ENCODE results near the gene UTP20. TPM values are rescaled to one million over a fixed set of nuclear protein-coding genes. Genes with fewer than 3 reads are reported as not detected.

The UTP20 gene
- 10 to 100 TPM in 3 of 4 donors, 1 to 10 TPM in 1; 9.7 to 17.6 (median 11.2) TPM for total RNA-seq

- Histone ChIP-seq H3K9me3 (no peaks in the 10 kb centered on the region), H3K36me3 (no peaks in the 10 kb centered on the region), H3K4me3 (replicated peaks in 1 of 3) (peak within 1 kb of the TSS; percentile 12 to 94 (median 80)), H3K27me3 (no peaks in the 10 kb centered on the region), H3K27ac (peak within 1 kb of the TSS in 1 of 3 donors; percentile 5), H3K4me1 (peaks cover 0 to 3% of the 10 kb centered on the region in 2 donors)
- TF ChIP-seq, protein P1, sequence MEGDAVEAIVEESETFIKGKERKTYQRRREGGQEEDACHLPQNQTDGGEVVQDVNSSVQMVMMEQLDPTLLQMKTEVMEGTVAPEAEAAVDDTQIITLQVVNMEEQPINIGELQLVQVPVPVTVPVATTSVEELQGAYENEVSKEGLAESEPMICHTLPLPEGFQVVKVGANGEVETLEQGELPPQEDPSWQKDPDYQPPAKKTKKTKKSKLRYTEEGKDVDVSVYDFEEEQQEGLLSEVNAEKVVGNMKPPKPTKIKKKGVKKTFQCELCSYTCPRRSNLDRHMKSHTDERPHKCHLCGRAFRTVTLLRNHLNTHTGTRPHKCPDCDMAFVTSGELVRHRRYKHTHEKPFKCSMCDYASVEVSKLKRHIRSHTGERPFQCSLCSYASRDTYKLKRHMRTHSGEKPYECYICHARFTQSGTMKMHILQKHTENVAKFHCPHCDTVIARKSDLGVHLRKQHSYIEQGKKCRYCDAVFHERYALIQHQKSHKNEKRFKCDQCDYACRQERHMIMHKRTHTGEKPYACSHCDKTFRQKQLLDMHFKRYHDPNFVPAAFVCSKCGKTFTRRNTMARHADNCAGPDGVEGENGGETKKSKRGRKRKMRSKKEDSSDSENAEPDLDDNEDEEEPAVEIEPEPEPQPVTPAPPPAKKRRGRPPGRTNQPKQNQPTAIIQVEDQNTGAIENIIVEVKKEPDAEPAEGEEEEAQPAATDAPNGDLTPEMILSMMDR (IDR thresholded peaks at IDR 0.05): peak in 1 of 6 experiments; percentile 10
- peak in 1 of 2 donors; percentile 58 for TF ChIP-seq POLR2A (IDR thresholded peaks at IDR 0.05)
- intact Hi-C loops (cut with DNase I): no loop called here
- WGBS, 2 donors: 0 to 1% methylated on average over 34 of the region's 34 CpGs
- DNase-seq: peak; percentile 89 to 93
These were observed at the start of gene UTP20 for GRCh38 chr12:101280006-101280505. Gene UTP20, plus strand, starts transcription at chr12:101280105. Its CDS starts 178 bp downstream, at chr12:101280283.

GRCh38 chr12:101230547-101230946 lies 49.4 kb upstream of the UTP20 start:
- Histone ChIP-seq H3K36me3 (no peaks in the 10 kb centered on the region), H3K27ac (peak overlapping the region; percentile 35 to 76 (median 38)), H3K27me3 (no peaks in the 10 kb centered on the region), H3K4me3 (replicated peaks in 1 of 3) (no peak overlapping the region), H3K9me3 (no peaks in the 10 kb centered on the region), H3K4me1 (peaks cover 6 to 19% of the 10 kb centered on the region in 2 donors)
- WGBS, 2 donors: 18 to 28% methylated on average over 5 of the region's 5 CpGs
- intact Hi-C loops (cut with DNase I): no loop called here
- peak; percentile 57 to 65 for DNase-seq
- no peak for TF ChIP-seq POLR2A (IDR thresholded peaks at IDR 0.05)

GRCh38 chr12:101231636-101232035 lies 48.3 kb upstream of the UTP20 start:
- intact Hi-C loops (cut with DNase I): no loop called here
- 85 to 88% methylated on average over 4 of the region's 4 CpGs for WGBS, 2 donors
- H3K27me3 ChIP-seq: no peaks in the 10 kb centered on the region
- H3K9me3 ChIP-seq: no peaks in the 10 kb centered on the region
- H3K27ac ChIP-seq: no peak overlapping the region
- no peak overlapping the region for H3K4me3 ChIP-seq (replicated peaks in 1 of 3)
- no peak for DNase-seq
- no peaks in the 10 kb centered on the region for H3K36me3 ChIP-seq
- H3K4me1 ChIP-seq: peaks cover 6 to 22% of the 10 kb centered on the region in 2 donors
- no peak for TF ChIP-seq POLR2A (IDR thresholded peaks at IDR 0.05)
- TF ChIP-seq, protein P1 (IDR thresholded peaks at IDR 0.05): no peak

DNA sequence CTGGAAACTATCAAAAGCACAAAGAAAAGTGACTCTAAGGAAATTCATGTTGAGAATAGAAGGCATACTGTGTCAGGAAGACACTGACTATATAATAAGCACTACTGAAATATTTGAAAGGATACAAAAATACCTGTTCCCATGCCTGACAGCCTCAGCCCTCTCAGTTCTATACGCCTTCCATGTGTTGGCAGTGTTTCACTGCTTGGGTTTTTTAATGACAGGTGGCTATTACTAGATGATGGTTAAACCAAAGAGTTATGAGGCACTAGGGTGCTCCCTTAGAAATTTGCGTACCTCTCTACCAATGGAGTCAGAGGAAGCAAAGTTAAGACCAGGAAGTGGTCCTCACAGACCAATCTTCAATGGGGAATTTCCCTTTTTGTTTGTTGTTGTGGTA lies 44.2 kb upstream of the UTP20 start:
- Histone ChIP-seq H3K4me3 (replicated peaks in 1 of 3) (no peak overlapping the region), H3K27ac (no peak overlapping the region), H3K36me3 (no peaks in the 10 kb centered on the region), H3K4me1 (peaks cover 0 to 10% of the 10 kb centered on the region in 2 donors), H3K9me3 (no peaks in the 10 kb centered on the region), H3K27me3 (no peaks in the 10 kb centered on the region)
- intact Hi-C loops (cut with DNase I): no loop called here
- TF ChIP-seq POLR2A (IDR thresholded peaks at IDR 0.05): no peak
- TF ChIP-seq, protein P1 (IDR thresholded peaks at IDR 0.05): no peak
- WGBS, 2 donors: 87 to 92% methylated on average over 2 of the region's 2 CpGs
- no peak for DNase-seq

DNA sequence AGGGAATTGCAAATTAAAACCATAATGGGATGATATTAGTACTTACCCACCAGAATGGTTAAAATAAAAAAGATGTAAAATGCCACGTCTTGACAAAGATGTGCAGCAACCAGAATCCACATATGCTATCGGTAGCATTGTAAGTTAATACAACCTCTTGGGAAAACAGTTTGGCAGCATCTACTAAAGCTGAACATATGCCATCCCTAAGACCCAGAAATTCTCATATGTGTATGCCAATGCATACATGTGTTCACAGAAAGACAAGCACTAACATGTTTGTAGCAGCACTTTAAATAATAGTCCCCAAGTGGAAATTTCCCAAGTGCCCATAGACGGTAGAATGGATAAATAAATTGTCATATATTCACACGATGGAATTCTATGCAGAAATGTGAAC lies 41.6 kb upstream of the UTP20 start:
- H3K4me3 ChIP-seq (replicated peaks in 1 of 3): no peak overlapping the region
- no peak for DNase-seq
- H3K27me3 ChIP-seq: no peaks in the 10 kb centered on the region
- TF ChIP-seq, protein P1 (IDR thresholded peaks at IDR 0.05): no peak
- no peak for TF ChIP-seq POLR2A (IDR thresholded peaks at IDR 0.05)
- peaks cover 0 to 6% of the 10 kb centered on the region in 2 donors for H3K4me1 ChIP-seq
- WGBS, 2 donors: 79 to 90% methylated on average over 4 of the region's 4 CpGs
- no peaks in the 10 kb centered on the region for H3K9me3 ChIP-seq
- intact Hi-C loops (cut with DNase I): no loop called here
- H3K36me3 ChIP-seq: no peaks in the 10 kb centered on the region
- H3K27ac ChIP-seq: no peak overlapping the region

Data from thyroid gland (tissue), 4 donors.